Parathyroid adenoma (tissue), 2 donors: ENCODE data around the gene ZNF93.
"Not testable (repeated sequence)": the region's sequence is repeated elsewhere in the genome, so short reads cannot be mapped to it uniquely, and the experiment has no call there.

Experiments used
- H2AFZ ChIP-seq: fragments of 300-600 bp; sonication (generic); one replicate; pipeline ENCODE4 v1.7.0; 2017; ENCODE audit warnings: antibody characterized with exemption, mild to moderate bottlenecking
- H3K27ac ChIP-seq: fragments of 300-600 bp; sonication (generic); one replicate; pipeline ENCODE4 v1.7.0; 2017
- H3K27me3 ChIP-seq: fragments of 300-600 bp; sonication (generic); one replicate; pipeline ENCODE4 v1.7.0; 2017; ENCODE audit warnings: low read length; ENCODE audit not compliant: control insufficient read depth, insufficient read depth
- H3K36me3 ChIP-seq: fragments of 300-600 bp; sonication (generic); one replicate; pipeline ENCODE4 v1.7.0; 2017; ENCODE audit warnings: low read length; ENCODE audit not compliant: control insufficient read depth, insufficient read depth
- H3K4me1 ChIP-seq: fragments of 300-600 bp; sonication (generic); one replicate; pipeline ENCODE4 v1.7.0; 2017; ENCODE audit warnings: control low read depth
- H3K4me2 ChIP-seq: fragments of 300-600 bp; sonication (generic); one replicate; pipeline ENCODE4 v1.7.0; 2017; ENCODE audit warnings: low read length
- H3K4me3 ChIP-seq: fragments of 300-600 bp; sonication (generic); one replicate; pipeline ENCODE4 v1.7.0; 2017; ENCODE audit warnings: low read depth, low read length
- H3K79me2 ChIP-seq: fragments of 300-600 bp; sonication (generic); one replicate; pipeline ENCODE4 v1.7.0; 2017; ENCODE audit warnings: control low read depth
- H3K9ac ChIP-seq: fragments of 300-600 bp; sonication (generic); one replicate; pipeline ENCODE4 v1.7.0; 2017; ENCODE audit warnings: mild to moderate bottlenecking
- H3K9me3 ChIP-seq: fragments of 300-600 bp; sonication (generic); one replicate; pipeline ENCODE4 v1.7.0; 2017; ENCODE audit warnings: low read length; ENCODE audit not compliant: control insufficient read depth
- CTCF ChIP-seq: fragments of 300-600 bp; sonication (generic); IDR thresholded peaks from one replicate; pipeline ENCODE4 v1.7.0; 2017; ENCODE audit warnings: antibody characterized with exemption, mild to moderate bottlenecking
- donor health status: primary hyperparathyroidism.

The ZNF93 gene

GRCh38 chr19:19884583-19884982, 16.2 kb upstream of the ZNF93 start:
- H3K4me2 ChIP-seq, result no peak overlapping the region
- no peaks in the 10 kb centered on the region for H3K4me1 ChIP-seq
- no peak overlapping the region for H3K27ac ChIP-seq
- no peaks in the 10 kb centered on the region for H3K27me3 ChIP-seq
- TF ChIP-seq CTCF, result no peak
- H2AFZ ChIP-seq, result no peak overlapping the region
- H3K79me2 ChIP-seq, result peaks cover 3% of the 10 kb centered on the region
- H3K4me3 ChIP-seq, result no peak overlapping the region
- no peaks in the 10 kb centered on the region for H3K9me3 ChIP-seq
- H3K9ac ChIP-seq, result no peak overlapping the region
- H3K36me3 ChIP-seq, result no peaks in the 10 kb centered on the region

GRCh38 chr19:19892055-19892941, 8.4 kb upstream of the ZNF93 start:
- not testable (repeated sequence) for H3K27ac ChIP-seq, H3K4me1 ChIP-seq, H3K79me2 ChIP-seq, H3K4me3 ChIP-seq, H3K4me2 ChIP-seq, H3K27me3 ChIP-seq, H2AFZ ChIP-seq, H3K9me3 ChIP-seq, H3K9ac ChIP-seq
- H3K36me3 ChIP-seq, result peaks cover 22% of the 10 kb centered on the region

- H2AFZ ChIP-seq, result peak overlapping the region; percentile 61
- H3K36me3 ChIP-seq, result no peaks in the 10 kb centered on the region
- H3K4me3 ChIP-seq, result peak overlapping the region; percentile 78
- H3K4me2 ChIP-seq, result peak overlapping the region; percentile 73
- H3K79me2 ChIP-seq, result no peaks in the 10 kb centered on the region
- H3K9me3 ChIP-seq, result no peaks in the 10 kb centered on the region
- no peaks in the 10 kb centered on the region for H3K4me1 ChIP-seq
- no peak overlapping the region for H3K9ac ChIP-seq
- no peak for TF ChIP-seq CTCF
- no peaks in the 10 kb centered on the region for H3K27me3 ChIP-seq
- H3K27ac ChIP-seq, result no peak overlapping the region
Measured at GRCh38 chr19:19900139-19900728, 512 bp upstream of the ZNF93 start.

GRCh38 chr19:19907551-19907950, 6.8 kb downstream of the ZNF93 start:
- H3K4me3 ChIP-seq, H2AFZ ChIP-seq, H3K27me3 ChIP-seq, H3K36me3 ChIP-seq, H3K79me2 ChIP-seq, H3K4me1 ChIP-seq, H3K27ac ChIP-seq, H3K4me2 ChIP-seq, H3K9me3 ChIP-seq, H3K9ac ChIP-seq: not testable (repeated sequence)

- Histone ChIP-seq H3K36me3 (no peaks in the 10 kb centered on the region), H2AFZ (no peak overlapping the region), H3K27me3 (no peaks in the 10 kb centered on the region), H3K27ac (no peak overlapping the region), H3K79me2 (no peaks in the 10 kb centered on the region), H3K4me3 (no peak overlapping the region), H3K4me1 (no peaks in the 10 kb centered on the region), H3K9ac (no peak overlapping the region), H3K4me2 (no peak overlapping the region), H3K9me3 (no peaks in the 10 kb centered on the region)
- TF ChIP-seq CTCF, result no peak
Measured at GRCh38 chr19:19909654-19910053, 8.9 kb downstream of the ZNF93 start.
